Measurements from ENCODE around the gene CFAP161.

The CFAP161 gene

DNA sequence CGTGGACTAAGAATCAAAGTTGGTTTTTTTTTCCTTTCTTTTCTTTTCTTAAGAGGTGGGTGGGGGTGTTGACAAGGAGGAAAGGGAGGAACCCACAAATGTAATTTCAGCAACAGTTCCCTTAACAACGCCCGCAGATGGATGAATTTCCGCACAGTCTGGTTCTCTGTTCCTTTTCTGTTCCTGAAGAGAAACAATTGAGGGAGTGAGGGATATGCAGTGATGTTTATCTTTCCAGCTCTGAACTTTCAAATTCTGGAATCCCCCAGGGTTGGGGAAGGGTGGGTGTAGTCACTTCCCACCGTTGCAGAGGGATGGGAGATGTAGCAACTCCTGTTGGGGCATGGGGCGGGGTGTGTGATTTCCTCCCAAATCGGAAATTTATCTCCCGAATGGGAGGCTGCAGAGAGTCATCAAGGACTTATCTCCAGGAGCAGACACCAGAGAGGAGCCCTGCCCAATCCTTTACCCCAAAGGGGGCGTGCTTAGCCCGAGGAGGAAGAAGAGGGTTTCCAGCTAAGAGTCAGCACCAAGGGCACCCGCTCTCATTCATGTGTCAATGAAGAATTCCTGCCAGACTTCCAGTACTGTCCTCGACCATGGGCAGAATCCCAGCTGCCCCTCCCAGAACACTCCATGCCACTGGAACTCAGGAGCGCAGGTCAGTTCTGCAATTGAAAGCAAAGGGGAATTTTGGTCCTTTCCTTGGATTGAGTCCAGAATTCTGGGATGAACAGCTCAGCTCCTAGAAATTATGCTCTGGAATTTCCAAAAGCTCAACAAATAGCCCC lies 35.0 kb upstream of the CFAP161 start:
- Histone ChIP-seq H3F3A (ENCODE audit: control insufficient read depth, insufficient read depth) (no peaks in the 10 kb centered on the region), H3K27me3 (ENCODE audit: control insufficient read depth, low read length) (peaks cover 15% of the 10 kb centered on the region), H3K4me3 (ENCODE audit: low read length) (no peak overlapping the region), H3K4me2 (ENCODE audit: low read length) (no peak overlapping the region), H3K9me2 (replicated peaks; ENCODE audit: control insufficient read depth, low read length) (no peaks in the 10 kb centered on the region), H3K4me1 (ENCODE audit: control insufficient read depth, low read length) (no peaks in the 10 kb centered on the region), H3K27ac (ENCODE audit: low read depth, low read length) (no peak overlapping the region), H3K79me2 (ENCODE audit: control insufficient read depth, low read length) (no peaks in the 10 kb centered on the region), H4K20me1 (ENCODE audit: control insufficient read depth, insufficient read depth, low read depth, low read length) (no peaks in the 10 kb centered on the region), H3K9me3 (ENCODE audit: control insufficient read depth, insufficient read depth, low read length) (no peaks in the 10 kb centered on the region), H3K36me3 (ENCODE audit: control insufficient read depth, low read length) (no peaks in the 10 kb centered on the region)
- TF ChIP-seq, protein P1, sequence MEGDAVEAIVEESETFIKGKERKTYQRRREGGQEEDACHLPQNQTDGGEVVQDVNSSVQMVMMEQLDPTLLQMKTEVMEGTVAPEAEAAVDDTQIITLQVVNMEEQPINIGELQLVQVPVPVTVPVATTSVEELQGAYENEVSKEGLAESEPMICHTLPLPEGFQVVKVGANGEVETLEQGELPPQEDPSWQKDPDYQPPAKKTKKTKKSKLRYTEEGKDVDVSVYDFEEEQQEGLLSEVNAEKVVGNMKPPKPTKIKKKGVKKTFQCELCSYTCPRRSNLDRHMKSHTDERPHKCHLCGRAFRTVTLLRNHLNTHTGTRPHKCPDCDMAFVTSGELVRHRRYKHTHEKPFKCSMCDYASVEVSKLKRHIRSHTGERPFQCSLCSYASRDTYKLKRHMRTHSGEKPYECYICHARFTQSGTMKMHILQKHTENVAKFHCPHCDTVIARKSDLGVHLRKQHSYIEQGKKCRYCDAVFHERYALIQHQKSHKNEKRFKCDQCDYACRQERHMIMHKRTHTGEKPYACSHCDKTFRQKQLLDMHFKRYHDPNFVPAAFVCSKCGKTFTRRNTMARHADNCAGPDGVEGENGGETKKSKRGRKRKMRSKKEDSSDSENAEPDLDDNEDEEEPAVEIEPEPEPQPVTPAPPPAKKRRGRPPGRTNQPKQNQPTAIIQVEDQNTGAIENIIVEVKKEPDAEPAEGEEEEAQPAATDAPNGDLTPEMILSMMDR (IDR thresholded peaks at IDR 0.05; ENCODE audit: low read depth, low read length, poor library complexity, severe bottlenecking) = no peak
- TF ChIP-seq EZH2phosphoT487 (IDR thresholded peaks at IDR 0.05; ENCODE audit: borderline replicate concordance, low read length) = no peak

DNA sequence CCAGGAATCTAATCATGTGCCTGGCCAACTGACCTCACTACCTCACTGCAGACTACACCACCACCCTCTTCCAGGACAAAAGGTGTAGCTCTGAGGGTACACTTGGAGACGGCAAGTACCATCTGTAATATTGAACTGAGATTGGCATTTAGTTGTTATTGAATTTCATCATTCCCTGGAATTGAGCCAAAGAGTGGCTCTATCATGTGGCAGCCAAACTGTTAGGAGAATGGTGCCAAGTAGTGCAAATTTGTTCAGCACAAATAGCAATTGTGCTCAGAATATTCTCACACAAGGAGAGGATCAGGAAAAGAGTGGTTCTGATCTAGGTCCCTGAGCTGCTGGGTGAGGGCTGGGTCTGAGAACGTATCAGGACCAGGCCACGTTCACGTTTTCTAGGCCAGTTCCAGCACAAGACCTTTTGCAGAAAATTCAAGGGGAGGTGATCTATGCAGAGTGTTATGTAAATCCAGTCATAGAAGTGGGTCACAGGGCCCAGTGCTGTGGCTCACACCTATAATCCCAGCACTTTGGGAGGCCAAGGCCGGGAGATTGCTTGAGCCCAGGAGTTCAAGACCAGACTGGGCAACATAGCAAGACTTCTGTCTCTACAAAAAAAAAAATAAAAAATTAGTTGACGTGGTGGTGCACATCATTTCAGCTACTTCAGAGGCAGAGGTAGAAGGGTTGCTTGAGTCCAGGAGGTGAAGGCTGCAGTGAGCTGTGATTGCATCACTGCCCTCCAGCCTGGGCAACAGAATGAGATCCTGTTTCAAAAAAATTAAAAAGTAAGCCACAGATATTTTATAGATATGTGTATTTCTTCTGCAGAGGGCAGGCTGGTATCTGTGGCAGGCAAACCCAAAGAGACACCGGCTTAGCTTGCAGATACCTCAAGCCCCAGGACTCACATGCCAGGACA lies 31.9 kb upstream of the CFAP161 start:
- no peak overlapping the region for H3K4me2 ChIP-seq (ENCODE audit: low read length)
- TF ChIP-seq EZH2phosphoT487 (IDR thresholded peaks at IDR 0.05; ENCODE audit: borderline replicate concordance, low read length) = no peak
- TF ChIP-seq, protein P1 (IDR thresholded peaks at IDR 0.05; ENCODE audit: low read depth, low read length, poor library complexity, severe bottlenecking) = no peak
- no peaks in the 10 kb centered on the region for H3K4me1 ChIP-seq (ENCODE audit: control insufficient read depth, low read length)
- H4K20me1 ChIP-seq (ENCODE audit: control insufficient read depth, insufficient read depth, low read depth, low read length) = no peaks in the 10 kb centered on the region
- H3K27me3 ChIP-seq (ENCODE audit: control insufficient read depth, low read length) = peaks cover 15% of the 10 kb centered on the region
- H3K36me3 ChIP-seq (ENCODE audit: control insufficient read depth, low read length) = no peaks in the 10 kb centered on the region
- no peaks in the 10 kb centered on the region for H3K9me3 ChIP-seq (ENCODE audit: control insufficient read depth, insufficient read depth, low read length)
- no peak overlapping the region for H3K4me3 ChIP-seq (ENCODE audit: low read length)
- H3K79me2 ChIP-seq (ENCODE audit: control insufficient read depth, low read length) = no peaks in the 10 kb centered on the region
- no peaks in the 10 kb centered on the region for H3F3A ChIP-seq (ENCODE audit: control insufficient read depth, insufficient read depth)
- no peak overlapping the region for H3K27ac ChIP-seq (ENCODE audit: low read depth, low read length)
- H3K9me2 ChIP-seq (replicated peaks; ENCODE audit: control insufficient read depth, low read length) = no peaks in the 10 kb centered on the region

DNA sequence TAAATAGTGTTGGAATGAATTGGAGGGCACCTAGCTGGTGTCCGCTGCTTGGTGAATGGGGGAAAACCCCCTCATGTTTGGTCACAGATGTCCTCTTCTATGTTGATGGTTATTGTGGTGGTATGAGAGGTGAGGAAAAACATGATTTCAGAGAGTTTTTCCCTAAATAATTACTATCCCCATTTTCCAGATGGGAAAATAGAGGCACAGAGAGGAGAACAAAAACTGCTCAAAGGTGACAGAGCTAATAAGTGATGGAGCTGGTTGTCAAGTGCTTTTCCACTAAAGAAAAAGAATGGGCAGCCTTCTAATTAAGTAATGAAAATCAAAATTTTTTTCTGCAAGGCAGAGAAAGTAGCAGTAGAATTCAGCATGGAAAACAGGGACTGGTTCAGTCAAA lies 30.2 kb upstream of the CFAP161 start:
- Histone ChIP-seq H3K9me2 (replicated peaks; ENCODE audit: control insufficient read depth, low read length) (no peaks in the 10 kb centered on the region), H3K27ac (ENCODE audit: low read depth, low read length) (no peak overlapping the region), H3K9me3 (ENCODE audit: control insufficient read depth, insufficient read depth, low read length) (no peaks in the 10 kb centered on the region), H3K79me2 (ENCODE audit: control insufficient read depth, low read length) (no peaks in the 10 kb centered on the region), H3K4me2 (ENCODE audit: low read length) (no peak overlapping the region), H3K4me3 (ENCODE audit: low read length) (no peak overlapping the region), H3K27me3 (ENCODE audit: control insufficient read depth, low read length) (peaks cover 7% of the 10 kb centered on the region; the same call in 1 of the 2 replicates), H3K4me1 (ENCODE audit: control insufficient read depth, low read length) (no peaks in the 10 kb centered on the region), H4K20me1 (ENCODE audit: control insufficient read depth, insufficient read depth, low read depth, low read length) (no peaks in the 10 kb centered on the region), H3K36me3 (ENCODE audit: control insufficient read depth, low read length) (no peaks in the 10 kb centered on the region), H3F3A (ENCODE audit: control insufficient read depth, insufficient read depth) (no peaks in the 10 kb centered on the region)
- TF ChIP-seq, protein P1 (IDR thresholded peaks at IDR 0.05; ENCODE audit: low read depth, low read length, poor library complexity, severe bottlenecking) = no peak
- TF ChIP-seq EZH2phosphoT487 (IDR thresholded peaks at IDR 0.05; ENCODE audit: borderline replicate concordance, low read length) = no peak
